HG02885 (cell line): Measurements from ENCODE around the gene DCAF7.
A peak's percentile ranks its signal among the peaks of the same experiment; 100 is the strongest.

Experiments
- ATAC-seq: cut with Tn5 transposase; IDR thresholded peaks from one replicate; pipeline ENCODE4 v1.9.1; 2021; ENCODE audit warnings: mild to moderate bottlenecking; ENCODE audit not compliant: unreplicated experiment, poor library complexity

Gene DCAF7

GRCh38 chr17:63578027-63578768 lies 27.9 kb downstream of the DCAF7 start:
- no peak for ATAC-seq

- no peak for ATAC-seq
These were observed 28.5 kb downstream of the DCAF7 start for GRCh38 chr17:63578769-63579111.

- ATAC-seq = no peak
These were observed 29.4 kb downstream of the DCAF7 start for GRCh38 chr17:63579633-63580032.

- ATAC-seq = no peak
These were observed 37.5 kb downstream of the DCAF7 start for GRCh38 chr17:63587770-63588169.

- no peak for ATAC-seq
These were observed 38.5 kb downstream of the DCAF7 start for GRCh38 chr17:63588797-63589196.

GRCh38 chr17:63589646-63590045 lies 39.4 kb downstream of the DCAF7 start:
- no peak for ATAC-seq

- no peak for ATAC-seq
These were observed 42.5 kb downstream of the DCAF7 start for GRCh38 chr17:63592797-63593196.

- ATAC-seq = no peak
These were observed 44.9 kb downstream of the DCAF7 start for GRCh38 chr17:63595132-63595531.

GRCh38 chr17:63596856-63597586 lies 46.7 kb downstream of the DCAF7 start:
- no peak for ATAC-seq

GRCh38 chr17:63598281-63598680 lies 48.0 kb downstream of the DCAF7 start:
- ATAC-seq = no peak

- peak; percentile 90 for ATAC-seq
These were observed 50.5 kb downstream of the DCAF7 start, which contains the start of gene TACO1 for GRCh38 chr17:63600569-63601438. Gene TACO1, plus strand, starts transcription at chr17:63600895. Its CDS starts 189 bp downstream, at chr17:63601084.

GRCh38 chr17:63601439-63602371 lies 51.4 kb downstream of the DCAF7 start:
- ATAC-seq = no peak

- no peak for ATAC-seq
These were observed 59.7 kb downstream of the DCAF7 start for GRCh38 chr17:63609816-63610573.

GRCh38 chr17:63610854-63611253 lies 60.6 kb downstream of the DCAF7 start:
- no peak for ATAC-seq

- ATAC-seq = no peak
These were observed 61.1 kb downstream of the DCAF7 start for GRCh38 chr17:63611354-63611753.

GRCh38 chr17:63613663-63614062 lies 63.4 kb downstream of the DCAF7 start:
- no peak for ATAC-seq

GRCh38 chr17:63621229-63621683 lies 71.0 kb downstream of the DCAF7 start:
- ATAC-seq = no peak

GRCh38 chr17:63621684-63622573 lies 71.7 kb downstream of the DCAF7 start, which contains the start of gene MAP3K3:
Gene MAP3K3, plus strand, starts transcription at chr17:63622417. Its CDS starts 343 bp downstream, at chr17:63622760.
- peak; percentile 86 for ATAC-seq
